CD4-positive, alpha-beta T cell treated with Interleukin-21 for 1 hour (primary cell): ENCODE data around the gene SH2D2A.

Source experiments
- DNase-seq: peaks from one replicate; pipeline ENCODE4 v3.0.0-alpha.2; 2020

Gene SH2D2A

GRCh38 chr1:156822680-156823079 lies 6.0 kb upstream of the SH2D2A start:
- DNase-seq = no peak

GRCh38 chr1:156821801-156822200 lies 5.2 kb upstream of the SH2D2A start:
- DNase-seq = no peak

- peak; percentile 51 for DNase-seq
Measured at GRCh38 chr1:156815961-156816422, 656 bp downstream of the SH2D2A start.

- no peak for DNase-seq
Measured at GRCh38 chr1:156815307-156815826, 1.3 kb downstream of the SH2D2A start.

GRCh38 chr1:156814571-156815260 lies 1.9 kb downstream of the SH2D2A start:
- peak; percentile 50 for DNase-seq

GRCh38 chr1:156813750-156814570 lies 2.7 kb downstream of the SH2D2A start:
- DNase-seq = peak; percentile 81

- no peak for DNase-seq
Measured at GRCh38 chr1:156813298-156813697, 3.4 kb downstream of the SH2D2A start.

- DNase-seq = no peak
Measured at GRCh38 chr1:156812293-156812990, 4.2 kb downstream of the SH2D2A start.

GRCh38 chr1:156811168-156811567 lies 5.5 kb downstream of the SH2D2A start:
- no peak for DNase-seq

- no peak for DNase-seq
Measured at GRCh38 chr1:156809711-156810366, 6.8 kb downstream of the SH2D2A start.

GRCh38 chr1:156809281-156809680 lies 7.4 kb downstream of the SH2D2A start:
- no peak for DNase-seq

- DNase-seq = no peak
Measured at GRCh38 chr1:156808186-156809030, 8.2 kb downstream of the SH2D2A start.

GRCh38 chr1:156807627-156808026 lies 9.0 kb downstream of the SH2D2A start:
- no peak for DNase-seq

- DNase-seq = no peak
Measured at GRCh38 chr1:156806512-156807440, 9.9 kb downstream of the SH2D2A start.

GRCh38 chr1:156805766-156806511 lies 10.7 kb downstream of the SH2D2A start:
- DNase-seq = no peak

GRCh38 chr1:156804572-156805243 lies 11.9 kb downstream of the SH2D2A start:
- DNase-seq = no peak

GRCh38 chr1:156804026-156804425 lies 12.6 kb downstream of the SH2D2A start:
- DNase-seq = no peak

- no peak for DNase-seq
Measured at GRCh38 chr1:156803086-156803851, 13.4 kb downstream of the SH2D2A start.
